Peyer's patch (tissue), 4 donors: ENCODE results near the gene VAV2. TPM values are rescaled to one million over a fixed set of nuclear protein-coding genes. Genes with fewer than 3 reads are reported as not detected.

Experiments used
- DNase-seq, 3 donors: peaks; one replicate each; pipeline ENCODE4 v3.0.0-alpha.2; 2017 to 2019
- H3K27ac ChIP-seq, 4 donors: fragments of 200-600 bp; sonication (generic); one replicate each; pipeline ENCODE4 v1.5.1; 2016 to 2019
- H3K27me3 ChIP-seq, 2 donors: fragments of 200-600 bp; sonication (generic); one replicate each; pipeline ENCODE4 v1.5.1; 2019
- H3K36me3 ChIP-seq, 3 donors: fragments of 200-600 bp; sonication (generic); one replicate each; pipeline ENCODE4 v1.5.1; 2016 to 2019
- H3K4me1 ChIP-seq, 4 donors: fragments of 200-600 bp; sonication (generic); one replicate each; pipeline ENCODE4 v1.5.1; 2016 to 2019
- H3K4me3 ChIP-seq, 4 donors: fragments of 200-600 bp; sonication (generic); 1 replicate in 3 of 4; 2 replicates in 1 of 4; pipeline ENCODE4 v1.5.1; 2016 to 2019; ENCODE audit warnings: mild to moderate bottlenecking in 1 of 4
- H3K9me3 ChIP-seq, 4 donors: fragments of 200-600 bp; sonication (generic); one replicate each; pipeline ENCODE4 v1.5.1; 2016 to 2019; ENCODE audit warnings: mild to moderate bottlenecking in 1 of 4
- POLR2A ChIP-seq, 2 donors: fragments of 450-650 bp; IDR thresholded peaks; one replicate each; pipeline ENCODE4 v1.5.1; 2017; ENCODE audit warnings: antibody characterized with exemption in 2 of 2, mild to moderate bottlenecking in 2 of 2, moderate library complexity in 2 of 2
- total RNA-seq, 4 donors: library from RNA; depleted of rRNA; stranded (reverse); fragments of >200 nt; gene quantifications; one replicate each; pipeline ENCODE4 v1.1.0, GENCODE V29; 2016
- TF ChIP-seq, protein P1 (sequence below), 6 experiments: fragments of 450-650 bp in 4 of 6; fragments of 200-600 bp in 2 of 6; sonication (generic) in 1 of 6; IDR thresholded peaks; one replicate each; pipeline ENCODE4 v1.5.1; 2017 to 2019; ENCODE audit warnings: antibody characterized with exemption in 6 of 6, mild to moderate bottlenecking in 3 of 6, moderate library complexity in 1 of 6

Gene VAV2
- total RNA-seq, 4 donors from 2014 or later: 47.9 to 61.8 (median 58.9) TPM

DNA sequence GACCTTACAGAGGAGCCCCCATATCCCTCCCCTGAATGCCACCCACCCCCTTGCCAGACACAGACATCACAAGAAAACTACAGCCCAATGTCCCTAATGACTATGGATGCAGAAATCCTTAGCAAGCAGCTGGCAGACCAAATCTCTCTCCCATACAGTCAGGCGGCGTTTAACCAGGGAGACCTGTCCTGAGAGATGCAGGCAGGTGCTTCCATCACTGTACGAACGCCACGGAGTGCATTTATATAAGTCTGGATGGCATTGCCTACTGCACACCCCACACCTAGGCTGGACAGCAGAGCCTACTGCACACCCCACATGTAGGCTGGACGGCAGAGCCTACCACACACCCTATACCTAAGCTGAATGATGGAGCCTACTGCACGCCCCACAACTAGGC, 219.5 kb downstream of the VAV2 start:
- TF ChIP-seq, protein P1, sequence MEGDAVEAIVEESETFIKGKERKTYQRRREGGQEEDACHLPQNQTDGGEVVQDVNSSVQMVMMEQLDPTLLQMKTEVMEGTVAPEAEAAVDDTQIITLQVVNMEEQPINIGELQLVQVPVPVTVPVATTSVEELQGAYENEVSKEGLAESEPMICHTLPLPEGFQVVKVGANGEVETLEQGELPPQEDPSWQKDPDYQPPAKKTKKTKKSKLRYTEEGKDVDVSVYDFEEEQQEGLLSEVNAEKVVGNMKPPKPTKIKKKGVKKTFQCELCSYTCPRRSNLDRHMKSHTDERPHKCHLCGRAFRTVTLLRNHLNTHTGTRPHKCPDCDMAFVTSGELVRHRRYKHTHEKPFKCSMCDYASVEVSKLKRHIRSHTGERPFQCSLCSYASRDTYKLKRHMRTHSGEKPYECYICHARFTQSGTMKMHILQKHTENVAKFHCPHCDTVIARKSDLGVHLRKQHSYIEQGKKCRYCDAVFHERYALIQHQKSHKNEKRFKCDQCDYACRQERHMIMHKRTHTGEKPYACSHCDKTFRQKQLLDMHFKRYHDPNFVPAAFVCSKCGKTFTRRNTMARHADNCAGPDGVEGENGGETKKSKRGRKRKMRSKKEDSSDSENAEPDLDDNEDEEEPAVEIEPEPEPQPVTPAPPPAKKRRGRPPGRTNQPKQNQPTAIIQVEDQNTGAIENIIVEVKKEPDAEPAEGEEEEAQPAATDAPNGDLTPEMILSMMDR (IDR thresholded peaks at IDR 0.05): no peak
- TF ChIP-seq POLR2A (IDR thresholded peaks at IDR 0.05): no peak
- H3K27me3 ChIP-seq: no peaks in the 10 kb centered on the region
- no peak overlapping the region for H3K27ac ChIP-seq
- DNase-seq: no peak
- peaks cover 0 to 8% (median 2%) of the 10 kb centered on the region in 4 donors for H3K9me3 ChIP-seq
- no peak overlapping the region for H3K4me3 ChIP-seq
- H3K36me3 ChIP-seq: peaks cover 0 to 87% (median 4%) of the 10 kb centered on the region in 3 donors
- H3K4me1 ChIP-seq: no peaks in the 10 kb centered on the region

DNA sequence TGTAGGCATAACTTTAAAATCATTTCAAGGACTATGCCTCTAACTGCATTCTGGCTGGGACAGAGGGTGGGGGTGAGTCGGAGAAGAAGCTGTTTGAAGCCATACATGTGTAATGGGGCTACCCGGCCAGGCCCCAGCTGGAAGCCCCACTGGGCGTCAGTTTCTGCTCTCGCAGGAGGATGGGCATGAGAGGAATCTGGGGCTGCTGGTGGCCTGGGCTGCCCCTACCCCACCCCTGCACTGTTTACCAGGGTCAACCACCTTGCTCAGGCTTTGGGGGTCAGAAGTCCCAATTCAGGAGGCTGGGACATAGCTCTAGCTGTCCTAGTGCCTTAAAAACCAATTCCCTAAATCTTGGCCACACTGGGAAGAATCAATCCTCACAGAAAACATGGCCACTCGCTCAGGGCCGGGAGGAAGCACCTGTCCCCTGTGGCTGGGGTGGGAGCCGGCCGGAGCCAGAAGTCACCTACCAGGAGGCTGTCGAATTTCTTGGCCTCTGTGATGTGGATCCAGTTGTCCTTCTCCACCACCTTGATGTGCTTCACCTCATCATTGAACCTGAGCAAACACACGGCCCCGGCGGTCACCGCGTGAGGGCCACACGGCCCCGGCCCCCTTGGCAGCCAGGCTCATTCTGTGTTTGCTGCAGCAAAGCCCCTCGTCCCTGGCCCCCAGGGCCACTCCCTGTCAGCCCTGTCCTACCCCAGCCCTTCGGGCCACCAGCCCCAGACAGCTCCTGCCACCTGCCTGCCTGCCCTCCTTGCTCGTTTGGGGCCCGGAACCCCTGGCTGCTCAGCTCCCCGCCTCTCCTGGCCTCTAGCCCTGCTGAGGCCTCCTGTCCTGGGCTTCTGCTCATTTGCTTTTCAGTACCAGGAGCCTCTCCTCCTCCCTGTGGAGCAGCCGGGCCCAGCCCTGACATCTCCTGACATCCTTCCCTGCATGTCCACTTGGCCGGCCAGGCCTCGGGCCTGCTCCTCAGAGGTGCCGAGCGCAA, 220.3 kb downstream of the VAV2 start:
- peaks cover 0 to 13% (median 3%) of the 10 kb centered on the region in 4 donors for H3K9me3 ChIP-seq
- no peak overlapping the region for H3K4me3 ChIP-seq
- H3K4me1 ChIP-seq: no peaks in the 10 kb centered on the region
- peaks cover 0 to 87% (median 4%) of the 10 kb centered on the region in 3 donors for H3K36me3 ChIP-seq
- DNase-seq: peak in 2 of 3 donors; percentile 40
- H3K27ac ChIP-seq: no peak overlapping the region
- TF ChIP-seq POLR2A (IDR thresholded peaks at IDR 0.05): no peak
- TF ChIP-seq, protein P1 (IDR thresholded peaks at IDR 0.05): no peak
- no peaks in the 10 kb centered on the region for H3K27me3 ChIP-seq

DNA sequence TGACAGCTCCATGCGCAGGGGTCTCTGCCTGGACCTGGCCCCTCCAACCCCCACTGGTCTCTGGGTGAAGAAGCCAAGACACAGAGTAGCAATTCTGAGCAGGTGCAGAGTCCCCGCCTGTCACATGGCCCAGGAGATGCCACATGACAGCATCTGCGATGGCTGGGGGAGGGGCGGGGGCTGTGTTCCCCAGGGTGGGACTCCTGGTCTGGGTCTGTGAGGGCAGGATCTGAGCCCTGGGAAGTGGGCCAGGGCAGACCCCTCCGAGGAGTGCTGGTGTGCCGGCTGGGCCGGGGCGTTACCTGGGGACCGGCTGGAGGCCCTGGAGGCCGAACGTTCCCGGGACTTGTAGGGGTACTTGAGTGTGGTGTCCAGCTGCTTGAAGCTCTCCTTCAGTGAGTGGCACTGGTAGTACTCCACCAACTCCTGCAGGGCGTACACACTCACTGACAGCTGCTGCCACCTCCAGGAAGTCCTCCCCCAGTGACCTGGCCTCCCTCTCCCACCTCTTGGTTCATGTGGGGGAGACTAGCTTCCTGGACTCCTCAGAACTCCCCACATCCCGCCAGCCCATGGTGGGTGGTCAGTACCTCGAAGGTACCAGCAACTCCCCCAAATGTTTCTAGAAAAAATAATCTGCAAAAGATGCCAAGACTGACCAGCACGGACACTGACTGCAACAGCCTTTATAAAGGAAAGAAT, 221.9 kb downstream of the VAV2 start:
- peak in 2 of 3 donors; percentile 31 to 40 for DNase-seq
- TF ChIP-seq POLR2A (IDR thresholded peaks at IDR 0.05): no peak
- TF ChIP-seq, protein P1 (IDR thresholded peaks at IDR 0.05): no peak
- Histone ChIP-seq H3K4me3 (no peak overlapping the region), H3K36me3 (peaks cover 0 to 72% (median 4%) of the 10 kb centered on the region in 3 donors), H3K27me3 (no peaks in the 10 kb centered on the region), H3K27ac (no peak overlapping the region), H3K4me1 (no peaks in the 10 kb centered on the region), H3K9me3 (peaks cover 0 to 13% (median 3%) of the 10 kb centered on the region in 4 donors)

DNA sequence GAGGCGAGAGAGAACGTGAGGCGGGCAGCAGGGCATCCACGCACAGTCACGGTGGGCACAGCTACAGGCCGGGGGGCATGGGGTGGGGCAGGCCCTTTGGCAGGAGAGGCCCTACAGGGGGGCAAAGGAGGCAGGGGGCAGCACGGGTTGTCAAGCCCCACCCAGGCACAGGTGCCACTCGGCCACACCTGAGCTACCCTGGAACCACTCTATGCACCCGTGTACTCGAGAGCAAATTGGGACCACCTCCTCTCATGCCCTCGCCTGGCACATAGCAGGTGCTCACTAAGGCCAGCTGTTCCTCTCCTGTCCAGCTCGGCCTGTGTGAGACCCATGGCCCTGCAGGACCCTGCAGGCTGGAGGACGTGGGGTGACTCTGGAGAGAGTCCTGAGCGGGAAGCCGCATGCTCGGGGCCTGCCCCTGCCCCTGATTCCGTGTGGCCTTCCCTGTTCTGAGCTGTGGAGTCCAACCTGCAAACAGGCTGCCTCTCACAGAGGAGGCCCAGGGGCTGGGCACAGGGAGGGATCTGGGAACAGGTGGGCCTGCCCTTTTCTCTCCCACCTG, 222.5 kb downstream of the VAV2 start:
- DNase-seq: peak in 1 of 3 donors; percentile 36
- Histone ChIP-seq H3K9me3 (peaks cover 0 to 13% (median 3%) of the 10 kb centered on the region in 4 donors), H3K36me3 (peaks cover 0 to 68% (median 4%) of the 10 kb centered on the region in 3 donors), H3K27ac (no peak overlapping the region), H3K4me1 (no peaks in the 10 kb centered on the region), H3K27me3 (no peaks in the 10 kb centered on the region), H3K4me3 (no peak overlapping the region)
- TF ChIP-seq, protein P1 (IDR thresholded peaks at IDR 0.05): no peak
- TF ChIP-seq POLR2A (IDR thresholded peaks at IDR 0.05): no peak

DNA sequence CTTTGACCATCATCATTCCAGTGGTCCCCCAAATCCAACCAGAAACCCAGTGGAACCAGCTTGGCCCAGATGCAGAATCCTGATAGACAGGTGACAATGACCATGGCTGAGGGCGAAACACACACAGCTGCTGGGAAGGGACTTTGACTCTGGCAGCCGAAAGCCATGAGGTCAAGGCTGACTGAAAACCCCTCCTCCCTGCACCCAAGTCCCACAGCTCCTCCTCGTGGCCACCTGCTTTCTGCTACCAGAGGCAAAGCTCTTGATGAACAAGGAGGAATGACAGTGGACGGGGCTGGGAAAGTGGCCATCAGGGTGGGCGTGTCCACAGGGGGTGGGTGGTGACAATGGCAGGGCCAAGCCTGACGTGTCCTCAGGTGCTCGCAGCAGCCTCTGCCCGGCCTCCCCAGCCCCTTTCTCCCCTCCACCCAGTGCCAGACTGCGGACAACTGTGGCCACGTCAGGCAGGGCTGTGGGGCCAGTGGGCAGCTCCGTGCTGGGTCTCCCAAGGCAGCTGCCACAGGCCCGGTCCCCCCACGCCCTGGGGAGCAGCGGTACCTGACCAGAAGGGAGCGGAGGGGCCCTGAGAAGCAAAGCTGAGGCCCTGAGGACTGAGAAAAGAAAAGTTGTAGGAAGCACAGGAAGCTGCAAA, 223.1 kb downstream of the VAV2 start:
- peak in 2 of 3 donors; percentile 28 to 38 for DNase-seq
- no peak overlapping the region for H3K27ac ChIP-seq
- H3K27me3 ChIP-seq: no peaks in the 10 kb centered on the region
- no peak overlapping the region for H3K4me3 ChIP-seq
- H3K9me3 ChIP-seq: peaks cover 0 to 8% (median 3%) of the 10 kb centered on the region in 4 donors
- no peaks in the 10 kb centered on the region for H3K4me1 ChIP-seq
- TF ChIP-seq POLR2A (IDR thresholded peaks at IDR 0.05): no peak
- TF ChIP-seq, protein P1 (IDR thresholded peaks at IDR 0.05): no peak
- H3K36me3 ChIP-seq: peaks cover 0 to 68% (median 0%) of the 10 kb centered on the region in 3 donors
